SK-N-SH (cell line): ENCODE results near the gene TBC1D20.

ENCODE experiments used
- CTCF ChIP-seq: fragments of 200-600 bp; sonication (generic); IDR thresholded peaks from 2 replicates; pipeline ENCODE4 v1.6.1; 2017; ENCODE audit warnings: antibody characterized with exemption, mild to moderate bottlenecking, moderate library complexity
- FOSL2 ChIP-seq: IDR thresholded peaks from 2 replicates; pipeline ENCODE4 v1.4.0; 2012; ENCODE audit warnings: low read depth, mild to moderate bottlenecking, moderate library complexity, borderline replicate concordance
- GABPA ChIP-seq: IDR thresholded peaks from 2 replicates; pipeline ENCODE4 v1.4.0; 2012; ENCODE audit warnings: low read depth, mild to moderate bottlenecking
- MAX ChIP-seq: IDR thresholded peaks from 2 replicates; pipeline ENCODE4 v1.4.0; 2012; ENCODE audit warnings: low read depth
- POLR2AphosphoS5 ChIP-seq: IDR thresholded peaks from 2 replicates; pipeline ENCODE4 v1.6.1; 2012; ENCODE audit warnings: low read depth, low read length

GRCh38 chr20:396252-396618, 66.1 kb downstream of the TBC1D20 start:
- TF ChIP-seq POLR2AphosphoS5, result no peak
- no peak for TF ChIP-seq MAX
- TF ChIP-seq GABPA, result no peak
- no peak for TF ChIP-seq FOSL2
- no peak for TF ChIP-seq CTCF
